Measurements from ENCODE around the gene SFTPB. TPM values are rescaled to one million over a fixed set of nuclear protein-coding genes. Genes with fewer than 3 reads are reported as not detected.

SFTPB gene
- total RNA-seq, 1 donor = not detected

DNA sequence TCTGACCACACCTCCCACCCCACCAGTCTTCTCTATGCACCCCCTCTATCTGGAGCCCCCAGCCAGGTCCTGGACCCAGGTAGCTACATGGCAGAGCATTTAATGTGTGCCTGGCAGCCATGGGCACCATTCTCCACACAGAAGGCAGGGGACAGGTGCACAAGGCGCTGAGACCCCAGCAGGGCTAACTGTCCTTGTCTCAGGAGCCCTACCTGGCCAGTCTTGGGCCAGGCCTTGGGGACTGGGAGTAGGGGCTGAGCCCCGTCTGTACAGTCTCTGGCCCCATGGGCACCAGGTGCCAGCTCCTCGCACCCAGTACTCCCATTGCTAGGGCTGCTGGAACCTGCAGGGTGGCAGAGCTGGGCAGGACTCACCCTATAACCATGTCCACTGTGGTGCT lies 29.1 kb upstream of the SFTPB start:
- Histone ChIP-seq H3K9me3 (ENCODE audit: low read depth, low read length) (no peaks in the 10 kb centered on the region), H3K27ac (ENCODE audit: low read depth, low read length) (no peak overlapping the region), H2AFZ (ENCODE audit: low read length) (no peak overlapping the region), H3K4me1 (ENCODE audit: insufficient read depth, low read length) (peaks cover 7% of the 10 kb centered on the region), H3K4me2 (ENCODE audit: insufficient read depth, low read length) (no peak overlapping the region), H4K20me1 (ENCODE audit: insufficient read depth, low read length) (no peaks in the 10 kb centered on the region), H3K79me2 (ENCODE audit: insufficient read depth, low read length) (no peaks in the 10 kb centered on the region), H3K4me3 (ENCODE audit: insufficient read depth, low read length) (no peak overlapping the region), H3K36me3 (ENCODE audit: insufficient read depth, low read length) (no peaks in the 10 kb centered on the region), H3K27me3 (ENCODE audit: insufficient read depth, low read length) (no peaks in the 10 kb centered on the region)
- peak; percentile 3 for DNase-seq (ENCODE audit: insufficient read length, low spot score, missing footprints)
- TF ChIP-seq, protein P1, sequence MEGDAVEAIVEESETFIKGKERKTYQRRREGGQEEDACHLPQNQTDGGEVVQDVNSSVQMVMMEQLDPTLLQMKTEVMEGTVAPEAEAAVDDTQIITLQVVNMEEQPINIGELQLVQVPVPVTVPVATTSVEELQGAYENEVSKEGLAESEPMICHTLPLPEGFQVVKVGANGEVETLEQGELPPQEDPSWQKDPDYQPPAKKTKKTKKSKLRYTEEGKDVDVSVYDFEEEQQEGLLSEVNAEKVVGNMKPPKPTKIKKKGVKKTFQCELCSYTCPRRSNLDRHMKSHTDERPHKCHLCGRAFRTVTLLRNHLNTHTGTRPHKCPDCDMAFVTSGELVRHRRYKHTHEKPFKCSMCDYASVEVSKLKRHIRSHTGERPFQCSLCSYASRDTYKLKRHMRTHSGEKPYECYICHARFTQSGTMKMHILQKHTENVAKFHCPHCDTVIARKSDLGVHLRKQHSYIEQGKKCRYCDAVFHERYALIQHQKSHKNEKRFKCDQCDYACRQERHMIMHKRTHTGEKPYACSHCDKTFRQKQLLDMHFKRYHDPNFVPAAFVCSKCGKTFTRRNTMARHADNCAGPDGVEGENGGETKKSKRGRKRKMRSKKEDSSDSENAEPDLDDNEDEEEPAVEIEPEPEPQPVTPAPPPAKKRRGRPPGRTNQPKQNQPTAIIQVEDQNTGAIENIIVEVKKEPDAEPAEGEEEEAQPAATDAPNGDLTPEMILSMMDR (IDR thresholded peaks at IDR 0.05; ENCODE audit: extremely low read depth, low read depth, low read length) = no peak

DNA sequence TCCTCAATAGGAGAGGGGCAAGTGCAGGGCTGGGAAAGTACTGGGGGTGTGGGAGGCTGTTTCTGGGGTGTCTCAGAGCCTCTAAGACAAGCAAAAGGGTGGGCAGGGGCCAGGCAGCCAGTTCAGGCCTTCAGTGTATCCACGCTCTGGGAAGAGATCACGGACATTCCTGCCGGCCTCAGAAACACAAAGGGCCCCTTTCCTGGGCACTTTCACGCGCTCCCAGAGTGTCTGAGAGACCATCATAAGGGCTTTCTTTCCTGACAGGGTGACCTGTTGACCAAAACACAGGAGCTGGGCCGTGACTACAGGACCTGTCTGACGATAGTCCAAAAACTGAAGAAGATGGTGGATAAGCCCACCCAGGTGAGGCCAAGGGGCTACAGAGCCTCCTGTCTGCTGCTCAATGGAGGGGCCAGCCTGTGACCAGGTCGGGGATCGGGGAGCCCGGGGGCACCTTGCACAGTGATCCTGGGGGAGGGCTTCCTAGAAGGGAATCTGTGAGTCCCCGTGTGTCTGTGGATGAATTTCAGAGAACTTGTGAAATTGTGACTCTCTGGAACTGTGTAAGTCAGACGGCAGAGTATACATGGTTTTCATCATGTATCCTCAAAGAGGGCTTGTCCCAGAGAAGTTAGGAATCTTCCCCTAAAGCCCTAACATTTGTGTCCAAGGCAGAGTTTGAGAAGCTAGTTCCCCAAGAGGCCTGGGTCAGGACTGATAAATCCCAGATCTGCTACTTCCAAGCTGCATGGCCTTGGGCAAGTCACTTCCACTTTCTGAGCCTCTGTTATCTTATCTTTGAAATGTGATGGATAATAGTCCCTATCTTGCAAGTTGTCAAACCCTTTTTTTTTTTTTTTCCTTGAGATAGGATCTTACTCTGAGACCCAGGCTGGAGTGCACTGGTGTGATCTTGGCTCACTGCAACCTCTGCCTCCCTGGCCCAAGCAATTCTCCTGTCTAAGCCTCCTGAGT lies 28.0 kb upstream of the SFTPB start:
- H3K36me3 ChIP-seq (ENCODE audit: insufficient read depth, low read length) = no peaks in the 10 kb centered on the region
- H2AFZ ChIP-seq (ENCODE audit: low read length) = no peak overlapping the region
- H3K27me3 ChIP-seq (ENCODE audit: insufficient read depth, low read length) = no peaks in the 10 kb centered on the region
- H3K4me1 ChIP-seq (ENCODE audit: insufficient read depth, low read length) = no peaks in the 10 kb centered on the region
- H3K79me2 ChIP-seq (ENCODE audit: insufficient read depth, low read length) = no peaks in the 10 kb centered on the region
- H4K20me1 ChIP-seq (ENCODE audit: insufficient read depth, low read length) = no peaks in the 10 kb centered on the region
- no peak overlapping the region for H3K4me2 ChIP-seq (ENCODE audit: insufficient read depth, low read length)
- peak; percentile 6 for DNase-seq (ENCODE audit: insufficient read length, low spot score, missing footprints)
- no peaks in the 10 kb centered on the region for H3K9me3 ChIP-seq (ENCODE audit: low read depth, low read length)
- no peak overlapping the region for H3K27ac ChIP-seq (ENCODE audit: low read depth, low read length)
- TF ChIP-seq, protein P1 (IDR thresholded peaks at IDR 0.05; ENCODE audit: extremely low read depth, low read depth, low read length) = no peak
- no peak overlapping the region for H3K4me3 ChIP-seq (ENCODE audit: insufficient read depth, low read length)

DNA sequence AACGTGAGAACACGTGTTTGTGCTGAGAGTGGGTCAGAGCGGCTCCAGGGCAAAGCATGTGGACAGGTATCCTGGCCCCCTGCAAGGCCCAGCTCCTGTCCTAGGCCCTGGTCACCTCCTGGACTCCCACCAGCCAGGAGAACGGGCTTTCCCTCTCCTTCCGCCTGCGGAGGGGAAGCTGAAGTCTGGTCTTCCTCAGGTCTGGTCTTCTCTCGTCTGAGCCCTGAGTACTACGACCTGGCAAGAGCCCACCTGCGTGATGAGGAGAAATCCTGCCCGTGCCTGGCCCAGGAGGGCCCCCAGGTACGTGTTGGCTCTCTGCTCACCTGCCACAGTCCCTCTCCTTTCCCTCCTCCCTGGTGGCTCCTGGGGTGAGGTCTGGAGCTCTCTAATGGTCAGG lies 27.1 kb upstream of the SFTPB start:
- DNase-seq (ENCODE audit: insufficient read length, low spot score, missing footprints) = no peak
- no peak overlapping the region for H3K4me2 ChIP-seq (ENCODE audit: insufficient read depth, low read length)
- H2AFZ ChIP-seq (ENCODE audit: low read length) = no peak overlapping the region
- no peaks in the 10 kb centered on the region for H3K4me1 ChIP-seq (ENCODE audit: insufficient read depth, low read length)
- H4K20me1 ChIP-seq (ENCODE audit: insufficient read depth, low read length) = no peaks in the 10 kb centered on the region
- no peaks in the 10 kb centered on the region for H3K9me3 ChIP-seq (ENCODE audit: low read depth, low read length)
- H3K27ac ChIP-seq (ENCODE audit: low read depth, low read length) = no peak overlapping the region
- H3K79me2 ChIP-seq (ENCODE audit: insufficient read depth, low read length) = no peaks in the 10 kb centered on the region
- TF ChIP-seq, protein P1 (IDR thresholded peaks at IDR 0.05; ENCODE audit: extremely low read depth, low read depth, low read length) = no peak
- H3K27me3 ChIP-seq (ENCODE audit: insufficient read depth, low read length) = no peaks in the 10 kb centered on the region
- no peak overlapping the region for H3K4me3 ChIP-seq (ENCODE audit: insufficient read depth, low read length)
- no peaks in the 10 kb centered on the region for H3K36me3 ChIP-seq (ENCODE audit: insufficient read depth, low read length)
